ENCODE measurements around the gene MZT2B.

DNA sequence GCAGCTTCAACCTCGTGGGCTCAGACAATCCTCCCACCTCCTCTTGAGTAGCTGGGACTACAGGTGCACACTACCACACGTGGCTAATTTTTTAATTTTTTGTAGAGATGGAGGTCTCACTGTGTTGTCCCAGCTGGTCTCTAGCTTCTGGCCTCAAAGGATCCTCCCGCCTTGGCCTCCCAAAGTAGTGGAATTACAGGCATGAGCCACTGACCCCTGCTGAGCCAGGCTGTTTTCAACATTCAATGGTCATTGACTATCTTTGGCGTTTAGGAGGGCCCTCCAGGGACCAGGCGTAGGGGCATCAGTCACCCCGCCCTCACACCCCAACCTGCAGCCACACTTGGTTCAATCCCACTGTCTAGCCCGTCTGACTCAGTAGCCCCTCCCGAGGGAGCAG, 5.2 kb downstream of the MZT2B start:
- TF ChIP-seq, protein P1, sequence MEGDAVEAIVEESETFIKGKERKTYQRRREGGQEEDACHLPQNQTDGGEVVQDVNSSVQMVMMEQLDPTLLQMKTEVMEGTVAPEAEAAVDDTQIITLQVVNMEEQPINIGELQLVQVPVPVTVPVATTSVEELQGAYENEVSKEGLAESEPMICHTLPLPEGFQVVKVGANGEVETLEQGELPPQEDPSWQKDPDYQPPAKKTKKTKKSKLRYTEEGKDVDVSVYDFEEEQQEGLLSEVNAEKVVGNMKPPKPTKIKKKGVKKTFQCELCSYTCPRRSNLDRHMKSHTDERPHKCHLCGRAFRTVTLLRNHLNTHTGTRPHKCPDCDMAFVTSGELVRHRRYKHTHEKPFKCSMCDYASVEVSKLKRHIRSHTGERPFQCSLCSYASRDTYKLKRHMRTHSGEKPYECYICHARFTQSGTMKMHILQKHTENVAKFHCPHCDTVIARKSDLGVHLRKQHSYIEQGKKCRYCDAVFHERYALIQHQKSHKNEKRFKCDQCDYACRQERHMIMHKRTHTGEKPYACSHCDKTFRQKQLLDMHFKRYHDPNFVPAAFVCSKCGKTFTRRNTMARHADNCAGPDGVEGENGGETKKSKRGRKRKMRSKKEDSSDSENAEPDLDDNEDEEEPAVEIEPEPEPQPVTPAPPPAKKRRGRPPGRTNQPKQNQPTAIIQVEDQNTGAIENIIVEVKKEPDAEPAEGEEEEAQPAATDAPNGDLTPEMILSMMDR (conservative IDR thresholded peaks at IDR 0.05; ENCODE audit: low read length) = no peak
- TF ChIP-seq EZH2phosphoT487 (IDR thresholded peaks at IDR 0.05; ENCODE audit: borderline replicate concordance, low read depth, low read length) = no peak
